ENCODE data around the gene PHF12.

- no peak for TF ChIP-seq REST (IDR thresholded peaks at IDR 0.05; ENCODE audit: insufficient read depth in 1 of 2, low read depth in 2 of 2, low read length in 1 of 2)
- TF ChIP-seq CTCF (IDR thresholded peaks at IDR 0.05) = no peak
- no peak for TF ChIP-seq TCF7L2 (IDR thresholded peaks at IDR 0.05; ENCODE audit: low read depth, low read length)
These were observed 41.6 kb upstream of the PHF12 start for GRCh38 chr17:28992625-28993600.
